Stimulated activated memory B cell treated with anti-CD40 and anti-IgM and Interleukin-4, amounts not matched to agents 10 μg/mL and 1 μg/mL and 100 μg/mL, for 72 hours (primary cell): ENCODE data around the gene PLBD2.

Source experiments
- ATAC-seq: fragments of 150-1000 bp; cut with Tn5 transposase; 2 replicates; pipeline ENCODE4 v1.10.0; 2021
- H3K27ac Mint-ChIP-seq: one replicate; pipeline ENCODE4 v1.8.0; 2022; ENCODE audit warnings: mild to moderate bottlenecking, mixed read lengths
- H3K27me3 Mint-ChIP-seq: one replicate; pipeline ENCODE4 v1.8.0; 2022; ENCODE audit warnings: mixed read lengths
- H3K36me3 Mint-ChIP-seq: one replicate; pipeline ENCODE4 v1.8.0; 2022; ENCODE audit warnings: mixed read lengths
- H3K4me1 Mint-ChIP-seq: one replicate; pipeline ENCODE4 v1.8.0; 2022; ENCODE audit warnings: mixed read lengths
- H3K4me3 Mint-ChIP-seq: one replicate; pipeline ENCODE4 v1.8.0; 2022; ENCODE audit warnings: mild to moderate bottlenecking, moderate library complexity, mixed read lengths
- H3K9me3 Mint-ChIP-seq: one replicate; pipeline ENCODE4 v1.8.0; 2022; ENCODE audit warnings: mixed read lengths

PLBD2 gene

GRCh38 chr12:113329791-113330417 lies 28.5 kb upstream of the PLBD2 start:
- Mint-ChIP-seq H3K4me1 (peaks cover 14% of the 10 kb centered on the region), H3K27ac (no peak overlapping the region), H3K9me3 (no peaks in the 10 kb centered on the region), H3K36me3 (peaks cover 35% of the 10 kb centered on the region), H3K27me3 (no peaks in the 10 kb centered on the region), H3K4me3 (no peak overlapping the region)
- ATAC-seq, result no peak

DNA sequence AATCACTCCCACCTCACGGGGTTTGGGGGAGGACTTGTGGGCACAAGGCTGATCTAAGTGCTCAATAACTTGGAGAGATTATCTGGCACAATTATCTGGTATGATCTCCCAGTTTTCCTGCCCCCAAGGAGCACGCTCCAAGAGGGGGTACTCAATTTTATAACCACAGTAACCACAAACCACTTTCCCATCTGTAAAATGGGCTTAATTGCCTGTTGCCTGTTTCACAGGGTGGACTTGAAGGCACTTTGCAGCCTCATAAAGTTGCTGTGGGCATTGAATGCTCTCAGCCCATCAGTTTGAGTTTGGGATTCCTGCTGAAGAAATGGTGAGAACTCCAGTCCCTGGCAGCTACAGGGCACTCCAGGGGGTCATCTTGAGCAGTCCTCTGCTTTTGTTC lies 27.9 kb upstream of the PLBD2 start:
- H3K27me3 Mint-ChIP-seq, result no peaks in the 10 kb centered on the region
- no peak overlapping the region for H3K27ac Mint-ChIP-seq
- no peaks in the 10 kb centered on the region for H3K9me3 Mint-ChIP-seq
- ATAC-seq, result no peak
- peaks cover 20% of the 10 kb centered on the region for H3K4me1 Mint-ChIP-seq
- no peak overlapping the region for H3K4me3 Mint-ChIP-seq
- peaks cover 35% of the 10 kb centered on the region for H3K36me3 Mint-ChIP-seq

GRCh38 chr12:113332688-113333417 lies 25.5 kb upstream of the PLBD2 start:
- Mint-ChIP-seq H3K9me3 (no peaks in the 10 kb centered on the region), H3K27ac (no peak overlapping the region), H3K27me3 (peaks cover 11% of the 10 kb centered on the region), H3K4me1 (peaks cover 25% of the 10 kb centered on the region), H3K4me3 (no peak overlapping the region), H3K36me3 (peaks cover 35% of the 10 kb centered on the region)
- ATAC-seq, result no peak

DNA sequence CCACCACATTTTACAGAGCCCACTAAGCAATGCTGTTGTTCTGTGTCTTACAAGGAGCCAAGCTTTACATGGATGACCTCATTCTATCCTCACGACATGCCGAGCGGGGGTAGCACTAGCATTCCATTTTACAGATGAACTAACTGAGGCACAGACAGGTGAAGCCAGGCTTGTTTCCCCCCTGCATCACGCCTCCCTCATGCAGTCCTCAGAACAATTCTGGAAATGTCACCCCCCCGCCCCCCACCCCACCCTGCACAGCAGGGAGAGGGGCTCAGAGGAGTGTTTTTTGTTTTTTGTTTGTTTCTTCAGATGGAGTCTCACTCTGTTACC lies 25.0 kb upstream of the PLBD2 start:
- no peak overlapping the region for H3K27ac Mint-ChIP-seq
- H3K27me3 Mint-ChIP-seq, result peaks cover 11% of the 10 kb centered on the region
- H3K4me3 Mint-ChIP-seq, result no peak overlapping the region
- H3K4me1 Mint-ChIP-seq, result peaks cover 25% of the 10 kb centered on the region
- no peak for ATAC-seq
- H3K9me3 Mint-ChIP-seq, result no peaks in the 10 kb centered on the region
- H3K36me3 Mint-ChIP-seq, result peaks cover 31% of the 10 kb centered on the region

DNA sequence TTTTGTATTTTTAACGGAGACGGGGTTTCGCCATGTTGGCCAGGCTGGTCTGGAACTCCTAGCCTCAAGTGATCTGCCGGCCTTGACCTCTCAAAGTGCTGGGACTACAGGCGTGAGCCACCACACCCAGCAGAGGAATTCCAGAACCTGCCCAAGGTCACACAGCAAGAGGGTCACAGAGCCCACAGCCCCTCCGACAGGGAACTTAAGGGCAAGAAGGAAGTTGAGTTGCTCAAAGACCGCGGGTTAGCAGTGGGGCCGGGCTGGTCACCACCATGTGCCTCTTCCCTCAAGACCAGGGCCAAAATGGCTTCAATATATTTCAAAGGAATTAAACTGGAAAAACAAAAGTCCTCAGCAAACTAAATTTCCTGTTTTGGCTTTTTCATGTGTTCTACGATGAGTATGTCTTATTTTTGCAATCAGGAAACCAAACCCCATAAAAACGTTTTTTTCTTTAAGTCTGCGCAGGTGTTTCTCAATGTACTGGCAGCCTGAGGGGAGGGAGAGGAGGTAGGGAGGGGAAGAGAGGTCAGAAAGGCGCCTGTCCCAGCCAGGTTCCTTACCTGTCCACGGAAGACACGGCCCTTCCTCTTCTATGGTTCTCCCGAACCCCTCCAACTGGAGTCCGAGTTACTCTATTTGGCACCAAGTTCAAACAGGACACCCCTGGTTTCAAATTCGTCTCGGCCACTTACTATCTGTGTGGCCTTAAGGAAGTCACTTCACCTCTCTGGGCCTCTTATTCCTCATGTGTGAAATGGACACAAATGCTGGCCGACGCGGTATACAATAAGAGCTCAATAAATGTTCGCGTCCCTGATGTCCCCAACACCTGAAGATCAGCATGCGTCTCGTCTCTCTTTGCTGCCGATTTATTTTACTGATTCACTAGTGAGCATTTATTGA lies 24.3 kb upstream of the PLBD2 start:
- H3K4me1 Mint-ChIP-seq, result peaks cover 25% of the 10 kb centered on the region
- no peaks in the 10 kb centered on the region for H3K9me3 Mint-ChIP-seq
- H3K36me3 Mint-ChIP-seq, result peaks cover 26% of the 10 kb centered on the region
- peaks cover 11% of the 10 kb centered on the region for H3K27me3 Mint-ChIP-seq
- H3K4me3 Mint-ChIP-seq, result peak overlapping the region; percentile 91
- H3K27ac Mint-ChIP-seq, result peak overlapping the region; percentile 77
- peak; percentile 18 for ATAC-seq

GRCh38 chr12:113334786-113335539 lies 23.4 kb upstream of the PLBD2 start, which contains the start of gene SLC8B1:
Gene SLC8B1 (minus strand): TSS chr12:113335109. CDS start chr12:113332878, 2,231 bp downstream.
- ATAC-seq, result peak; percentile 99
- Mint-ChIP-seq H3K9me3 (no peaks in the 10 kb centered on the region), H3K27ac (peak within 1 kb of the TSS; percentile 77)

DNA sequence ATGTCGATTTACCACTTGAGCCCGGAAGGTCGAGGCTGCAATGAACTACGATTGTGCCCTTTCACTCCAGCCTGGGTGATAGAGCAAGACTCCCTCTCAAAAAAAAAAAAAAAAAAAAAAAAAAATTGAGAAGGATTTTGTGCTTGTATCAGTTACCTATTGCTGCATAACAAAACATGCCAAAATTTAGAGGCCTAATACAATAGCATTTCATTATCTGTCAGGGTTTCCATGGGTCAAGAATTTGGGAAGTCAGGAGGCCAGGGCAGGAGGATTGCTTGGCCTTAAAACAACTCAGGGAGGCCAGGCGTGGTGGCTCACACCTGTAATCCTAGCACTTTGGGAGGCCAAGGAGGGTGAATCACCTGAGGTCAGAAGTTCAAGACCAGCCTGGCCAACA lies 18.8 kb upstream of the PLBD2 start:
- H3K4me3 Mint-ChIP-seq, result no peak overlapping the region
- no peaks in the 10 kb centered on the region for H3K9me3 Mint-ChIP-seq
- no peak overlapping the region for H3K27ac Mint-ChIP-seq
- peaks cover 29% of the 10 kb centered on the region for H3K4me1 Mint-ChIP-seq
- peaks cover 11% of the 10 kb centered on the region for H3K27me3 Mint-ChIP-seq
- no peaks in the 10 kb centered on the region for H3K36me3 Mint-ChIP-seq
- ATAC-seq, result no peak

More at GRCh38 chr12:113334786-113335539, 23.4 kb upstream of the PLBD2 start, which contains the start of gene SLC8B1:
- Mint-ChIP-seq H3K27me3 (peaks cover 11% of the 10 kb centered on the region), H3K4me3 (peak within 1 kb of the TSS; percentile 91), H3K4me1 (peaks cover 25% of the 10 kb centered on the region), H3K36me3 (peaks cover 21% of the 10 kb centered on the region)

- no peak for ATAC-seq
- H3K36me3 Mint-ChIP-seq, result no peaks in the 10 kb centered on the region
- H3K4me3 Mint-ChIP-seq, result no peak overlapping the region
- peaks cover 24% of the 10 kb centered on the region for H3K4me1 Mint-ChIP-seq
- H3K27ac Mint-ChIP-seq, result no peak overlapping the region
- peaks cover 11% of the 10 kb centered on the region for H3K27me3 Mint-ChIP-seq
- no peaks in the 10 kb centered on the region for H3K9me3 Mint-ChIP-seq
Observed at GRCh38 chr12:113340061-113340460, 18.3 kb upstream of the PLBD2 start.

GRCh38 chr12:113341535-113341934 lies 16.9 kb upstream of the PLBD2 start:
- peaks cover 14% of the 10 kb centered on the region for H3K4me1 Mint-ChIP-seq
- peak; percentile 80 for ATAC-seq
- no peaks in the 10 kb centered on the region for H3K9me3 Mint-ChIP-seq
- H3K27ac Mint-ChIP-seq, result peak overlapping the region; percentile 28
- no peaks in the 10 kb centered on the region for H3K36me3 Mint-ChIP-seq
- no peak overlapping the region for H3K4me3 Mint-ChIP-seq
- peaks cover 11% of the 10 kb centered on the region for H3K27me3 Mint-ChIP-seq

- Mint-ChIP-seq H3K4me3 (no peak overlapping the region), H3K9me3 (no peaks in the 10 kb centered on the region), H3K4me1 (peaks cover 14% of the 10 kb centered on the region), H3K36me3 (no peaks in the 10 kb centered on the region), H3K27me3 (peaks cover 14% of the 10 kb centered on the region), H3K27ac (no peak overlapping the region)
- ATAC-seq, result no peak
Observed at GRCh38 chr12:113345318-113345717, 13.1 kb upstream of the PLBD2 start.

DNA sequence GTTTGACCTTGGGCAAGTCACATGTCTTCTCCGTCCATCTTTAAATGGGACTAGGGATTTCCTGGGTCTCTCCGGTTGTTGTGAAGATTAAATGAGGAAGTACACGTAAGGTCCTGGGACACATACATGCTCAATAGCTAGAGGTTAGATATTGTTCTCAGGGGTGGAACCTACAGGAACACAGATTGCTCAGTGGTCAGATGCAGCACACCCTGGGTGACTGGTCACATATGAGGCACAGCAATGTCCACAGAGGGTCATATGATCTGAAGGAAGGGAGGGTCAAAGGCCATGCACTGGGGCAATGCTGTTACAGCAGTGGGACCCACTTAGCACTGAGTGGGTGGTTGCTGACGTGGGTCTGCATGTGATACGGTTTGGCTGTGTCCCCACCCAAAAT lies 12.0 kb upstream of the PLBD2 start:
- Mint-ChIP-seq H3K4me3 (no peak overlapping the region), H3K27me3 (peaks cover 25% of the 10 kb centered on the region), H3K36me3 (no peaks in the 10 kb centered on the region), H3K27ac (no peak overlapping the region), H3K9me3 (no peaks in the 10 kb centered on the region), H3K4me1 (peaks cover 10% of the 10 kb centered on the region)
- ATAC-seq, result no peak

- no peak overlapping the region for H3K27ac Mint-ChIP-seq
- no peak overlapping the region for H3K4me3 Mint-ChIP-seq
Observed at GRCh38 chr12:113347107-113347506, 11.3 kb upstream of the PLBD2 start.

DNA sequence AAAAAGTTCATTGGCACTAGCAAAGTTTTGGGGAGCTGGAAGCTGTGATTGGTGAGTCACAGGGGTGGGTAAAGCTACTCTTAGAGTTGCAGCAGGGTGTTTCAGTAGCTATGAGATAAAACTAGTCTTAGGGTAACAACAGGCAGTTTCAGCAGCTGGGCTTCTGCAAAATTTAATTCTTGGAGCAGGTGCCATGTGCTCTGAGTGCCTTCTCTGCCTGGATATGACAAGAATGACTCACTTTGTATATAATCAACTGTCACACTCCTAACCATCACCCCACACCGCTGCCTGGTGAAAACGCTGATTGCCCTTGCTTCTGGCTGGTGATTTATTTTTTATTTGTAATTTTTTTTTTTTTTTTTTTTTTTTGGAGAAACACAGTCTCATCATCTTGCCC lies 10.5 kb upstream of the PLBD2 start:
- Mint-ChIP-seq H3K9me3 (no peaks in the 10 kb centered on the region), H3K27ac (no peak overlapping the region), H3K4me1 (peaks cover 6% of the 10 kb centered on the region), H3K27me3 (peaks cover 39% of the 10 kb centered on the region), H3K36me3 (no peaks in the 10 kb centered on the region), H3K4me3 (no peak overlapping the region)
- ATAC-seq, result no peak

More at GRCh38 chr12:113347107-113347506, 11.3 kb upstream of the PLBD2 start:
- Mint-ChIP-seq H3K27me3 (peaks cover 31% of the 10 kb centered on the region), H3K9me3 (no peaks in the 10 kb centered on the region), H3K36me3 (no peaks in the 10 kb centered on the region), H3K4me1 (peaks cover 2% of the 10 kb centered on the region)
- no peak for ATAC-seq

DNA sequence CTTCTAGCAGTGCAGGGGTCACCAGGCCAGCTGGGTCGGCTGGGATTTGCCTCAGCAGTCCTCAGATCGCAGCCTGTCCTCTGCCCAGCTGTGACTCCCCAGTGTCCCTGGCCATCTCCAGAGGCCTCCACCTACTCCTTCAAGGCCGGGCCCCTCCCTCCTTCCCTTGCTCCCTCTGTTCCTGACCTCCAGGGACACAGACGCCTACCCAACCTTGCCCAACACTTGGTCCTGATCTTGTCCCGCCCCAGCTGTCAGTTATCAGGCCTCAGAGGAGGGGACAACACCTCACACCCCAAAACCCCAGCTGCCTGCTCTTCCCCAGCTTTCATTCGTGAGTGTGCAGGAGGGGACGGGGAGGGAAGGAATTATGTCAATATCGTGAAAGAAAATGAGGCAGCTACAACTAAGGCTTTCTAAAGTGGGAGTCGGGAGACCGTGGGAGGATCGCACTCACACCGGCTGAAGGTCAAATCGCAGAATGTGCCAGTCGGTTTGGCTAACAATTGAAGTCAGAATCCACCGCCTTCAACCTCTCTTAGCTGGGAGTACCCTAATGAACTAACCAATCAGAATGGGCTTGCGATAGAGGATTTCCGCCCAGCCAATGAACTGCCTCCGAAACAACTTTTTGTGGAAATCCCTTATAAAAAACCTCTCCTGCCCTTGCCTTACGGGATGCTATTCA lies 9.4 kb upstream of the PLBD2 start:
- no peak overlapping the region for H3K27ac Mint-ChIP-seq
- H3K27me3 Mint-ChIP-seq, result peaks cover 39% of the 10 kb centered on the region
- H3K9me3 Mint-ChIP-seq, result no peaks in the 10 kb centered on the region
- H3K4me3 Mint-ChIP-seq, result no peak overlapping the region
- peaks cover 6% of the 10 kb centered on the region for H3K4me1 Mint-ChIP-seq
- ATAC-seq, result no peak
- no peaks in the 10 kb centered on the region for H3K36me3 Mint-ChIP-seq
